ENCODE measurements around the gene RIMS4.

DNA sequence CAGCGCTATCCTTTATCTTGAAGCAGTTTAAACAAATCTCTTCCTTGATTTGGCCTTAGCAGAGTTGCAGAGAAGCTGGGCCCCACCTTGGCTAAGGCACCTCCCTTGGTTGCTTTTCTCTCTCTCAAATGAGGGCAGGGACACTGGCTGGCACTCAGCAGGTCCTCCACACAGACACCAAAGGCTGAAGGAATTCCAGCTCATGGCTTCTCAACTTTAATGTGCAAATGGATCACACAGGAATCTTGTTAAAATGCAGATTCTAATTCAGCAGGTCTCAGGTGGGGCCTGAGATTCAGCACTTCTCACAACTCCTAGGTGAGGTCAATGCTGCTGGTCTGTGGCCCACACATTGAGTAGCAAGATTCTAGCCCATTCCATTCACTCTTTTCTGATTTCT, 25.7 kb downstream of the RIMS4 start:
- TF ChIP-seq POLR2A (IDR thresholded peaks at IDR 0.05): no peak
- TF ChIP-seq, protein P1, sequence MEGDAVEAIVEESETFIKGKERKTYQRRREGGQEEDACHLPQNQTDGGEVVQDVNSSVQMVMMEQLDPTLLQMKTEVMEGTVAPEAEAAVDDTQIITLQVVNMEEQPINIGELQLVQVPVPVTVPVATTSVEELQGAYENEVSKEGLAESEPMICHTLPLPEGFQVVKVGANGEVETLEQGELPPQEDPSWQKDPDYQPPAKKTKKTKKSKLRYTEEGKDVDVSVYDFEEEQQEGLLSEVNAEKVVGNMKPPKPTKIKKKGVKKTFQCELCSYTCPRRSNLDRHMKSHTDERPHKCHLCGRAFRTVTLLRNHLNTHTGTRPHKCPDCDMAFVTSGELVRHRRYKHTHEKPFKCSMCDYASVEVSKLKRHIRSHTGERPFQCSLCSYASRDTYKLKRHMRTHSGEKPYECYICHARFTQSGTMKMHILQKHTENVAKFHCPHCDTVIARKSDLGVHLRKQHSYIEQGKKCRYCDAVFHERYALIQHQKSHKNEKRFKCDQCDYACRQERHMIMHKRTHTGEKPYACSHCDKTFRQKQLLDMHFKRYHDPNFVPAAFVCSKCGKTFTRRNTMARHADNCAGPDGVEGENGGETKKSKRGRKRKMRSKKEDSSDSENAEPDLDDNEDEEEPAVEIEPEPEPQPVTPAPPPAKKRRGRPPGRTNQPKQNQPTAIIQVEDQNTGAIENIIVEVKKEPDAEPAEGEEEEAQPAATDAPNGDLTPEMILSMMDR (IDR thresholded peaks at IDR 0.05): no peak

Data from thyroid gland (tissue), 4 donors.